ENCODE measurements around the gene ASIC1.
A peak's percentile ranks its signal among the peaks of the same experiment; 100 is the strongest.

Gene ASIC1

GRCh38 chr12:50070314-50071060 is 13.1 kb downstream of the ASIC1 start:
- H4K20me1 ChIP-seq (ENCODE audit: insufficient read depth, low read length, poor library complexity, severe bottlenecking) = no peaks in the 10 kb centered on the region
- peak overlapping the region; percentile 9 for H3K9ac ChIP-seq (ENCODE audit: low read depth, low read length, poor library complexity, severe bottlenecking)
- H3K4me3 ChIP-seq (ENCODE audit: low read length, poor library complexity, severe bottlenecking) = peak overlapping the region; percentile 32

GRCh38 chr12:50072198-50072907 is 15.0 kb downstream of the ASIC1 start:
- no peak overlapping the region for H3K4me3 ChIP-seq (ENCODE audit: low read length, poor library complexity, severe bottlenecking)
- H3K4me1 ChIP-seq (ENCODE audit: insufficient read depth, low read length, poor library complexity, severe bottlenecking) = peaks cover 5% of the 10 kb centered on the region
- H3K9me3 ChIP-seq (ENCODE audit: insufficient read depth, low read depth, low read length) = no peaks in the 10 kb centered on the region
- no peak overlapping the region for H3K9ac ChIP-seq (ENCODE audit: low read depth, low read length, poor library complexity, severe bottlenecking)
- TF ChIP-seq CTCF (conservative IDR thresholded peaks at IDR 0.05; ENCODE audit: low read length) (no peak), EZH2phosphoT487 (IDR thresholded peaks at IDR 0.05; ENCODE audit: borderline replicate concordance) (no peak)
- H3K9me2 ChIP-seq (replicated peaks; ENCODE audit: low read depth, low read length) = no peaks in the 10 kb centered on the region
- no peaks in the 10 kb centered on the region for H3F3A ChIP-seq (ENCODE audit: low read depth)
- no peaks in the 10 kb centered on the region for H3K27me3 ChIP-seq (ENCODE audit: insufficient read depth, low read length, poor library complexity, severe bottlenecking)
- H3K36me3 ChIP-seq (ENCODE audit: insufficient read depth, low read length) = no peaks in the 10 kb centered on the region
- H2AFZ ChIP-seq (ENCODE audit: low read length) = no peak overlapping the region
- no peaks in the 10 kb centered on the region for H4K20me1 ChIP-seq (ENCODE audit: insufficient read depth, low read length, poor library complexity, severe bottlenecking)
- no peaks in the 10 kb centered on the region for H3K79me2 ChIP-seq (ENCODE audit: insufficient read depth, low read length)
- no peak overlapping the region for H3K4me2 ChIP-seq (ENCODE audit: low read depth, low read length, poor library complexity, severe bottlenecking)

More at GRCh38 chr12:50070314-50071060, 13.1 kb downstream of the ASIC1 start:
- H3K27me3 ChIP-seq (ENCODE audit: insufficient read depth, low read length, poor library complexity, severe bottlenecking) = no peaks in the 10 kb centered on the region
- no peaks in the 10 kb centered on the region for H3K79me2 ChIP-seq (ENCODE audit: insufficient read depth, low read length)
- no peaks in the 10 kb centered on the region for H3K9me2 ChIP-seq (replicated peaks; ENCODE audit: low read depth, low read length)
- H3K4me1 ChIP-seq (ENCODE audit: insufficient read depth, low read length, poor library complexity, severe bottlenecking) = peaks cover 21% of the 10 kb centered on the region
- no peak for TF ChIP-seq EZH2phosphoT487 (IDR thresholded peaks at IDR 0.05; ENCODE audit: borderline replicate concordance)
- peak; percentile 96 for TF ChIP-seq CTCF (conservative IDR thresholded peaks at IDR 0.05; ENCODE audit: low read length)
- no peaks in the 10 kb centered on the region for H3F3A ChIP-seq (ENCODE audit: low read depth)
- H3K9me3 ChIP-seq (ENCODE audit: insufficient read depth, low read depth, low read length) = no peaks in the 10 kb centered on the region
- peak overlapping the region; percentile 41 for H3K4me2 ChIP-seq (ENCODE audit: low read depth, low read length, poor library complexity, severe bottlenecking)
- no peaks in the 10 kb centered on the region for H3K36me3 ChIP-seq (ENCODE audit: insufficient read depth, low read length)
- H2AFZ ChIP-seq (ENCODE audit: low read length) = peak overlapping the region; percentile 57

- Histone ChIP-seq H3K4me3 (ENCODE audit: low read length, poor library complexity, severe bottlenecking) (no peak overlapping the region), H3K9me3 (ENCODE audit: insufficient read depth, low read depth, low read length) (no peaks in the 10 kb centered on the region), H4K20me1 (ENCODE audit: insufficient read depth, low read length, poor library complexity, severe bottlenecking) (no peaks in the 10 kb centered on the region), H3K4me1 (ENCODE audit: insufficient read depth, low read length, poor library complexity, severe bottlenecking) (peaks cover 5% of the 10 kb centered on the region), H3K4me2 (ENCODE audit: low read depth, low read length, poor library complexity, severe bottlenecking) (no peak overlapping the region), H3K9me2 (replicated peaks; ENCODE audit: low read depth, low read length) (no peaks in the 10 kb centered on the region), H3K36me3 (ENCODE audit: insufficient read depth, low read length) (no peaks in the 10 kb centered on the region), H3K79me2 (ENCODE audit: insufficient read depth, low read length) (no peaks in the 10 kb centered on the region), H3K27me3 (ENCODE audit: insufficient read depth, low read length, poor library complexity, severe bottlenecking) (no peaks in the 10 kb centered on the region), H3K9ac (ENCODE audit: low read depth, low read length, poor library complexity, severe bottlenecking) (no peak overlapping the region), H2AFZ (ENCODE audit: low read length) (no peak overlapping the region), H3F3A (ENCODE audit: low read depth) (no peaks in the 10 kb centered on the region)
- TF ChIP-seq CTCF (conservative IDR thresholded peaks at IDR 0.05; ENCODE audit: low read length) (no peak), EZH2phosphoT487 (IDR thresholded peaks at IDR 0.05; ENCODE audit: borderline replicate concordance) (no peak)
These were observed 15.8 kb downstream of the ASIC1 start for GRCh38 chr12:50073206-50073605.
